Measurements from ENCODE around the gene ATG101. TPM values are rescaled to one million over a fixed set of nuclear protein-coding genes. Genes with fewer than 3 reads are reported as not detected.

The ATG101 gene
- total RNA-seq, 1 donor from 2014 or later: 181 TPM

GRCh38 chr12:52032804-52033445 lies 36.9 kb upstream of the ATG101 start:
- DNase-seq (ENCODE audit: low read depth): peak; percentile 91

GRCh38 chr12:52033446-52034140 lies 36.2 kb upstream of the ATG101 start:
- FAIRE-seq (no peak), DNase-seq (ENCODE audit: low read depth) (no peak)
- H3K27me3 ChIP-seq (ENCODE audit: control insufficient read depth, insufficient read depth, low read length): peaks cover 2% of the 10 kb centered on the region
- H3K36me3 ChIP-seq (ENCODE audit: control insufficient read depth, insufficient read depth, low read length): no peaks in the 10 kb centered on the region
- peak overlapping the region; percentile 41 for H3K4me3 ChIP-seq (ENCODE audit: low read depth, low read length)
- no peak for TF ChIP-seq CTCF (IDR thresholded peaks at IDR 0.05; ENCODE audit: insufficient read depth, low read length, severe bottlenecking)

More at GRCh38 chr12:52032804-52033445, 36.9 kb upstream of the ATG101 start:
- FAIRE-seq: no peak
- Histone ChIP-seq H3K27me3 (ENCODE audit: control insufficient read depth, insufficient read depth, low read length) (peaks cover 2% of the 10 kb centered on the region), H3K4me3 (ENCODE audit: low read depth, low read length) (peak overlapping the region; percentile 41), H3K36me3 (ENCODE audit: control insufficient read depth, insufficient read depth, low read length) (no peaks in the 10 kb centered on the region)
- TF ChIP-seq CTCF (IDR thresholded peaks at IDR 0.05; ENCODE audit: insufficient read depth, low read length, severe bottlenecking): no peak

- Histone ChIP-seq H3K4me3 (ENCODE audit: low read depth, low read length) (no peak overlapping the region), H3K27me3 (ENCODE audit: control insufficient read depth, insufficient read depth, low read length) (no peaks in the 10 kb centered on the region), H3K36me3 (ENCODE audit: control insufficient read depth, insufficient read depth, low read length) (no peaks in the 10 kb centered on the region)
- TF ChIP-seq CTCF (IDR thresholded peaks at IDR 0.05; ENCODE audit: insufficient read depth, low read length, severe bottlenecking): no peak
- no peak for DNase-seq (ENCODE audit: low read depth)
- no peak for FAIRE-seq
Measured at GRCh38 chr12:52035190-52035589, 34.6 kb upstream of the ATG101 start.

GRCh38 chr12:52035926-52036325 lies 33.9 kb upstream of the ATG101 start:
- Histone ChIP-seq H3K4me3 (ENCODE audit: low read depth, low read length) (no peak overlapping the region), H3K36me3 (ENCODE audit: control insufficient read depth, insufficient read depth, low read length) (no peaks in the 10 kb centered on the region), H3K27me3 (ENCODE audit: control insufficient read depth, insufficient read depth, low read length) (no peaks in the 10 kb centered on the region)
- no peak for DNase-seq (ENCODE audit: low read depth)
- no peak for TF ChIP-seq CTCF (IDR thresholded peaks at IDR 0.05; ENCODE audit: insufficient read depth, low read length, severe bottlenecking)
- FAIRE-seq: no peak

GRCh38 chr12:52036587-52037171 lies 33.1 kb upstream of the ATG101 start:
- no peaks in the 10 kb centered on the region for H3K27me3 ChIP-seq (ENCODE audit: control insufficient read depth, insufficient read depth, low read length)
- H3K4me3 ChIP-seq (ENCODE audit: low read depth, low read length): peak overlapping the region; percentile 30
- DNase-seq (ENCODE audit: low read depth): peak; percentile 55
- no peaks in the 10 kb centered on the region for H3K36me3 ChIP-seq (ENCODE audit: control insufficient read depth, insufficient read depth, low read length)
- FAIRE-seq: no peak
- TF ChIP-seq CTCF (IDR thresholded peaks at IDR 0.05; ENCODE audit: insufficient read depth, low read length, severe bottlenecking): no peak

All from bronchial epithelial cell (primary cell).